Fibroblast of the aortic adventitia (primary cell): ENCODE data around the gene SNTB2. TPM values are rescaled to one million over a fixed set of nuclear protein-coding genes. Genes with fewer than 3 reads are reported as not detected.
"Not testable (repeated sequence)": the region's sequence is repeated elsewhere in the genome, so short reads cannot be mapped to it uniquely, and the experiment has no call there.

Experiments
- DNase-seq: peaks from one replicate; pipeline ENCODE4 v3.0.0-alpha.2; 2010; ENCODE audit warnings: low read depth
- H3K4me3 ChIP-seq: 2 replicates; pipeline ENCODE4 v1.5.1; 2011; ENCODE audit warnings: low read depth, mild to moderate bottlenecking, control low read depth, low read length, moderate library complexity
- total RNA-seq: library from RNA; depleted of rRNA; stranded (reverse); fragments of >200 nt; gene quantifications from 2 replicates; pipeline ENCODE4 v1.2.3, GENCODE V29; 2012; ENCODE audit warnings: low replicate concordance
- TF ChIP-seq, protein P1 (sequence below): IDR thresholded peaks from 2 replicates; pipeline ENCODE4 v1.5.1; 2011; ENCODE audit warnings: mild to moderate bottlenecking, low read length, control low read depth, inconsistent platforms; ENCODE audit not compliant: insufficient read depth

SNTB2 gene
- 23.8 and 40.6 TPM in 2 replicates for total RNA-seq

- DNase-seq, result peak; percentile 77
- TF ChIP-seq, protein P1, sequence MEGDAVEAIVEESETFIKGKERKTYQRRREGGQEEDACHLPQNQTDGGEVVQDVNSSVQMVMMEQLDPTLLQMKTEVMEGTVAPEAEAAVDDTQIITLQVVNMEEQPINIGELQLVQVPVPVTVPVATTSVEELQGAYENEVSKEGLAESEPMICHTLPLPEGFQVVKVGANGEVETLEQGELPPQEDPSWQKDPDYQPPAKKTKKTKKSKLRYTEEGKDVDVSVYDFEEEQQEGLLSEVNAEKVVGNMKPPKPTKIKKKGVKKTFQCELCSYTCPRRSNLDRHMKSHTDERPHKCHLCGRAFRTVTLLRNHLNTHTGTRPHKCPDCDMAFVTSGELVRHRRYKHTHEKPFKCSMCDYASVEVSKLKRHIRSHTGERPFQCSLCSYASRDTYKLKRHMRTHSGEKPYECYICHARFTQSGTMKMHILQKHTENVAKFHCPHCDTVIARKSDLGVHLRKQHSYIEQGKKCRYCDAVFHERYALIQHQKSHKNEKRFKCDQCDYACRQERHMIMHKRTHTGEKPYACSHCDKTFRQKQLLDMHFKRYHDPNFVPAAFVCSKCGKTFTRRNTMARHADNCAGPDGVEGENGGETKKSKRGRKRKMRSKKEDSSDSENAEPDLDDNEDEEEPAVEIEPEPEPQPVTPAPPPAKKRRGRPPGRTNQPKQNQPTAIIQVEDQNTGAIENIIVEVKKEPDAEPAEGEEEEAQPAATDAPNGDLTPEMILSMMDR, result no peak
- H3K4me3 ChIP-seq, result peak within 1 kb of the TSS; percentile 73
These were observed at the start of gene SNTB2 for GRCh38 chr16:69186642-69187445. SNTB2 (plus strand) TSS chr16:69187164; CDS start chr16:69187167, 3 bp downstream.

DNA sequence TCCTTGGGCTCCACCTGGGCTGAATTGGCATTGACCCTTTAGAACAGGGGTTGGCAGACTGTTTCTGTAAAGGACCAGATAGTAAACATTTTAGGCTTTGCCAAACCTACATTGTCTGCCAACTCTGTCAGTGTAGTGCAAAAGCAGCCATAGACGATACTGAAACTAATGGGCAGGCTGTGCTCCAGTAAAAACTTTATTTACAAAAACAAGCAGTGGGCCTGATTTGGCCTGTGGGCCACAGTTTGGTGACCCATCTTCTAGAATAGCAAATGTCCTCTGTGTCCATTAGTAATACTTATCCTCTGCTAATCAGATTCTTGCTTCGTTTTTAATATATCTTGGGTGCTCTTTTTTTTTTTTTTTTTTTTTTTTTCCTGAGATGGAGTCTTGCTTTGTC, 48.4 kb upstream of the SNTB2 start:
- no peak overlapping the region for H3K4me3 ChIP-seq

GRCh38 chr16:69139464-69139863, 47.5 kb upstream of the SNTB2 start:
- DNase-seq, H3K4me3 ChIP-seq: not testable (repeated sequence)

More for the DNA sequence above, 48.4 kb upstream of the SNTB2 start:
- TF ChIP-seq, protein P1, result no peak
- no peak for DNase-seq

DNA sequence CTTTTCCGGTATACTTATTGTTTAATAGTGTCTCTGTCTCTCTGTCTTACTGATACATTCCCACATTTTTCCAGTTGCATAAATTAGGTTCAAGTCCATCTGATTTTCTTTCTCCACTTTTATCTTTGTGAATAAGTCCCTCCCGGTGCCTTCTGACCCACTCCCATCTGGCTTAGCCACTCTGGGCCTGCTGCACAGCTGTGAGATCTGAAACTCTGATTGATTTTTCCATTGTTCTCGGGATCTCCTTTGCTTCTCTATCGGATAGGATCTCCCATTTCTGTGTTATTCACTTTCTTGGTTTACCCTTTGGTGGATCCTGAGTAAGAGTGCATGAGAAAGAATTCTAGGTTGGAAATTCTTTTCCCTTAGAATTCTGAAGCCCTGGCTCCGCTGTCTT, 46.0 kb upstream of the SNTB2 start:
- TF ChIP-seq, protein P1, result no peak
- H3K4me3 ChIP-seq, result no peak overlapping the region
- no peak for DNase-seq

- TF ChIP-seq, protein P1, result no peak
- DNase-seq, result no peak
These were observed 45.0 kb upstream of the SNTB2 start for GRCh38 chr16:69141936-69142335.

DNA sequence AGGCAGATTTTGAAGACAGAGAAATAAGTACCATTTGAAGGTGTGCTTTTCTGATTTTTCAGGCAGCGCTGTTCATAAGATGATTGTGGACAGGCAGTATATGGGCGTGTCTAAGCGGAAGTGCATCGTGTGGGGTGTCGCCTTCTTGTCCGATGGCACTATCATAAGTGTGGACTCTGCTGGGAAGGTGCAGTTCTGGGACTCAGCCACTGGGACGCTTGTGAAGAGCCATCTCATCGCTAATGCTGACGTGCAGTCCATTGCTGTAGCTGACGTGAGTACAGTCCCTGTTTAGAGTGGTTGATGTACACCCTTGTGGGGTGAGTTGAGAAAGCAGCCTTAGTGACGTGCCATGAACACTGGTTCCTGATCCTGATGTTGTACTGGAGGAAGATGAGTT, 43.8 kb upstream of the SNTB2 start:
- TF ChIP-seq, protein P1, result peak; percentile 8
- no peak for DNase-seq

More at GRCh38 chr16:69141936-69142335, 45.0 kb upstream of the SNTB2 start:
- H3K4me3 ChIP-seq, result no peak overlapping the region

GRCh38 chr16:69145658-69146057, 41.3 kb upstream of the SNTB2 start:
- TF ChIP-seq, protein P1, result no peak
- DNase-seq, result peak; percentile 78
- H3K4me3 ChIP-seq, result no peak overlapping the region

More for the DNA sequence above, 43.8 kb upstream of the SNTB2 start:
- H3K4me3 ChIP-seq, result no peak overlapping the region

- not testable (repeated sequence) for DNase-seq, H3K4me3 ChIP-seq
These were observed 37.3 kb upstream of the SNTB2 start for GRCh38 chr16:69149621-69150020.
